Astrocyte (in vitro differentiated cells and primary cell): Measurements from ENCODE around the gene YIPF7. TPM values are rescaled to one million over a fixed set of nuclear protein-coding genes. Genes with fewer than 3 reads are reported as not detected.

Experiments used
- DNase-seq: peaks from one replicate; pipeline ENCODE4 v3.0.0-alpha.2; 2010; ENCODE audit warnings: low read depth
- FAIRE-seq: peaks from 2 replicates; lab custom pipeline; 2011; peaks lifted over from hg19 to GRCh38; lab: Jason Lieb, UNC
- H2AFZ ChIP-seq: 2 replicates; pipeline ENCODE4 v1.6.0; 2012; ENCODE audit warnings: low read depth, low read length, inconsistent platforms
- H3K27ac ChIP-seq: 2 replicates; pipeline ENCODE4 v1.5.1; 2011; ENCODE audit warnings: low read depth, low read length, inconsistent platforms
- H3K27me3 ChIP-seq: 2 replicates; pipeline ENCODE4 v1.6.0; 2011; ENCODE audit warnings: low read length, inconsistent platforms; ENCODE audit not compliant: insufficient read depth
- H3K36me3 ChIP-seq: 2 replicates; pipeline ENCODE4 v1.5.1; 2011; ENCODE audit warnings: low read length, inconsistent platforms; ENCODE audit not compliant: insufficient read depth
- H3K4me1 ChIP-seq: 2 replicates; pipeline ENCODE4 v1.5.1; 2011; ENCODE audit warnings: low read length, inconsistent platforms; ENCODE audit not compliant: insufficient read depth
- H3K4me2 ChIP-seq: 2 replicates; pipeline ENCODE4 v1.6.0; 2012; ENCODE audit warnings: low read length, inconsistent platforms
- H3K4me3 ChIP-seq: 2 replicates; pipeline ENCODE4 v1.5.1; 2011; ENCODE audit warnings: low read depth, mild to moderate bottlenecking, low read length, inconsistent platforms; ENCODE audit not compliant: insufficient read depth
- H3K79me2 ChIP-seq: 2 replicates; pipeline ENCODE4 v1.6.0; 2012; ENCODE audit warnings: mild to moderate bottlenecking, low read length, inconsistent platforms; ENCODE audit not compliant: insufficient read depth
- H3K9ac ChIP-seq: 2 replicates; pipeline ENCODE4 v1.6.0; 2012; ENCODE audit warnings: mild to moderate bottlenecking, low read length, inconsistent platforms
- H3K9me3 ChIP-seq: 2 replicates; pipeline ENCODE4 v1.5.1; 2012; ENCODE audit warnings: low read depth, mild to moderate bottlenecking, low read length, inconsistent platforms; ENCODE audit not compliant: insufficient read depth
- H4K20me1 ChIP-seq: 2 replicates; pipeline ENCODE4 v1.6.0; 2012; ENCODE audit warnings: low read length, inconsistent platforms; ENCODE audit not compliant: insufficient read depth
- H3K27ac Mint-ChIP-seq: one replicate; pipeline ENCODE4 v1.8.0; 2021; ENCODE audit warnings: mild to moderate bottlenecking, mixed read lengths; ENCODE audit not compliant: unreplicated experiment
- H3K27me3 Mint-ChIP-seq: one replicate; pipeline ENCODE4 v1.8.0; 2021; ENCODE audit warnings: low read depth, mixed read lengths; ENCODE audit not compliant: unreplicated experiment
- H3K36me3 Mint-ChIP-seq: one replicate; pipeline ENCODE4 v1.8.0; 2021; ENCODE audit warnings: low read depth, mixed read lengths; ENCODE audit not compliant: unreplicated experiment
- H3K4me1 Mint-ChIP-seq: one replicate; pipeline ENCODE4 v1.8.0; 2021; ENCODE audit warnings: low read depth, mixed read lengths; ENCODE audit not compliant: unreplicated experiment
- H3K4me3 Mint-ChIP-seq: one replicate; pipeline ENCODE4 v1.8.0; 2021; ENCODE audit warnings: mild to moderate bottlenecking, moderate library complexity, mixed read lengths; ENCODE audit not compliant: unreplicated experiment
- H3K9me3 Mint-ChIP-seq: one replicate; pipeline ENCODE4 v1.8.0; 2021; ENCODE audit warnings: mild to moderate bottlenecking, mixed read lengths; ENCODE audit not compliant: unreplicated experiment
- CTCF ChIP-seq: IDR thresholded peaks from 2 replicates; pipeline ENCODE4 v1.5.1; 2011; ENCODE audit warnings: low read depth, mild to moderate bottlenecking, inconsistent platforms, low read length, moderate library complexity; ENCODE audit not compliant: insufficient read depth
- EZH2 ChIP-seq: IDR thresholded peaks from 2 replicates; pipeline ENCODE4 v1.6.1; 2012; ENCODE audit warnings: mild to moderate bottlenecking, low read length, inconsistent platforms; ENCODE audit not compliant: insufficient read depth
- total RNA-seq: library from RNA; stranded (reverse); gene quantifications from 2 replicates; pipeline ENCODE4 v1.2.1, GENCODE V29; 2021

The YIPF7 gene
- total RNA-seq, 1 donor from 2014 or later = 0.30 TPM

GRCh38 chr4:44623676-44624075 is 27.7 kb downstream of the YIPF7 start:
- DNase-seq = no peak
- no peak for TF ChIP-seq CTCF
- TF ChIP-seq EZH2 = no peak
- Histone ChIP-seq H4K20me1 (no peaks in the 10 kb centered on the region), H3K36me3 (no peaks in the 10 kb centered on the region), H3K4me2 (no peak overlapping the region), H3K4me1 (no peaks in the 10 kb centered on the region), H2AFZ (no peak overlapping the region), H3K79me2 (no peaks in the 10 kb centered on the region), H3K9me3 (no peaks in the 10 kb centered on the region), H3K27me3 (no peaks in the 10 kb centered on the region), H3K27ac (no peak overlapping the region), H3K4me3 (no peak overlapping the region), H3K9ac (no peak overlapping the region)
- no peak overlapping the region for H3K4me3 Mint-ChIP-seq
- no peak overlapping the region for H3K27ac Mint-ChIP-seq
- no peak for FAIRE-seq
- H3K4me1 Mint-ChIP-seq = no peaks in the 10 kb centered on the region
- no peaks in the 10 kb centered on the region for H3K36me3 Mint-ChIP-seq
- no peaks in the 10 kb centered on the region for H3K27me3 Mint-ChIP-seq
- H3K9me3 Mint-ChIP-seq = no peaks in the 10 kb centered on the region

- H3K4me1 Mint-ChIP-seq = no peaks in the 10 kb centered on the region
- DNase-seq (no peak), FAIRE-seq (no peak)
- no peak for TF ChIP-seq EZH2
- no peak for TF ChIP-seq CTCF
- H3K27ac Mint-ChIP-seq = no peak overlapping the region
- Histone ChIP-seq H3K4me1 (no peaks in the 10 kb centered on the region), H3K27me3 (no peaks in the 10 kb centered on the region), H3K36me3 (no peaks in the 10 kb centered on the region), H3K27ac (no peak overlapping the region), H3K4me3 (no peak overlapping the region), H4K20me1 (no peaks in the 10 kb centered on the region), H3K79me2 (no peaks in the 10 kb centered on the region), H3K9ac (no peak overlapping the region), H3K9me3 (no peaks in the 10 kb centered on the region), H3K4me2 (no peak overlapping the region), H2AFZ (no peak overlapping the region)
- no peaks in the 10 kb centered on the region for H3K27me3 Mint-ChIP-seq
- H3K9me3 Mint-ChIP-seq = no peaks in the 10 kb centered on the region
- H3K36me3 Mint-ChIP-seq = no peaks in the 10 kb centered on the region
- no peak overlapping the region for H3K4me3 Mint-ChIP-seq
Observed at GRCh38 chr4:44616621-44617020, 34.8 kb downstream of the YIPF7 start.

- Histone ChIP-seq H2AFZ (no peak overlapping the region), H3K9ac (no peak overlapping the region), H3K9me3 (peaks cover 2% of the 10 kb centered on the region), H3K27ac (no peak overlapping the region), H4K20me1 (no peaks in the 10 kb centered on the region), H3K4me1 (no peaks in the 10 kb centered on the region), H3K4me2 (no peak overlapping the region), H3K4me3 (no peak overlapping the region), H3K79me2 (no peaks in the 10 kb centered on the region), H3K27me3 (no peaks in the 10 kb centered on the region), H3K36me3 (no peaks in the 10 kb centered on the region)
- no peak for DNase-seq
- Mint-ChIP-seq H3K27ac (no peak overlapping the region), H3K36me3 (no peaks in the 10 kb centered on the region), H3K27me3 (no peaks in the 10 kb centered on the region), H3K4me3 (no peak overlapping the region), H3K4me1 (no peaks in the 10 kb centered on the region), H3K9me3 (no peaks in the 10 kb centered on the region)
- no peak for TF ChIP-seq CTCF
- no peak for TF ChIP-seq EZH2
- FAIRE-seq = no peak
Observed at GRCh38 chr4:44583393-44583792, 68.0 kb downstream of the YIPF7 start.
